ENCODE data around the gene CNN3.

DNA sequence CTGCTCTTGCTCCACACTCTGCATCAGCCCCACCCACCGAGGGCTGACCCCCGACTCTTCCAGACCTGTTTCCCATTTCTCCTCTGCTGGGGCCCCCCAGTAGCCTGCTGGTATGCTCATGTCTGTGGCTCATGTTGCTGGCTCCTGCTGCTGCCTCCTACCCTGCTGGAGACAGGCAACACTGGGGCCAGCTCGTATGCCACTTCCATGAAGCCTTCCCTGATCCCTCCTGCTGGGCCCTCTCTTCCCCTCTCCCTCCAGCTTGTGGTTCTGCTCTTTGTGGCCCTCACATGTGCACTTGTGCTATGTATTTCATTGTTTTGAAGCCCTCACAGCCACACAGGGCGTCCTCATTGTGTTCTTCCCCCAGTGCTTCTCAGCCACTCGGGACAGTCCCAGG is 40.5 kb downstream of the CNN3 start:
- TF ChIP-seq, protein P1, sequence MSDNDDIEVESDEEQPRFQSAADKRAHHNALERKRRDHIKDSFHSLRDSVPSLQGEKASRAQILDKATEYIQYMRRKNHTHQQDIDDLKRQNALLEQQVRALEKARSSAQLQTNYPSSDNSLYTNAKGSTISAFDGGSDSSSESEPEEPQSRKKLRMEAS (IDR thresholded peaks at IDR 0.05): no peak
- TF ChIP-seq, protein P2, sequence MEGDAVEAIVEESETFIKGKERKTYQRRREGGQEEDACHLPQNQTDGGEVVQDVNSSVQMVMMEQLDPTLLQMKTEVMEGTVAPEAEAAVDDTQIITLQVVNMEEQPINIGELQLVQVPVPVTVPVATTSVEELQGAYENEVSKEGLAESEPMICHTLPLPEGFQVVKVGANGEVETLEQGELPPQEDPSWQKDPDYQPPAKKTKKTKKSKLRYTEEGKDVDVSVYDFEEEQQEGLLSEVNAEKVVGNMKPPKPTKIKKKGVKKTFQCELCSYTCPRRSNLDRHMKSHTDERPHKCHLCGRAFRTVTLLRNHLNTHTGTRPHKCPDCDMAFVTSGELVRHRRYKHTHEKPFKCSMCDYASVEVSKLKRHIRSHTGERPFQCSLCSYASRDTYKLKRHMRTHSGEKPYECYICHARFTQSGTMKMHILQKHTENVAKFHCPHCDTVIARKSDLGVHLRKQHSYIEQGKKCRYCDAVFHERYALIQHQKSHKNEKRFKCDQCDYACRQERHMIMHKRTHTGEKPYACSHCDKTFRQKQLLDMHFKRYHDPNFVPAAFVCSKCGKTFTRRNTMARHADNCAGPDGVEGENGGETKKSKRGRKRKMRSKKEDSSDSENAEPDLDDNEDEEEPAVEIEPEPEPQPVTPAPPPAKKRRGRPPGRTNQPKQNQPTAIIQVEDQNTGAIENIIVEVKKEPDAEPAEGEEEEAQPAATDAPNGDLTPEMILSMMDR (IDR thresholded peaks at IDR 0.05; ENCODE audit: low read depth, low read length, missing input control): no peak
- TF ChIP-seq RXRA (IDR thresholded peaks at IDR 0.05) (no peak), SP1 (IDR thresholded peaks at IDR 0.05) (no peak), YY1 (IDR thresholded peaks at IDR 0.05) (no peak), TAF1 (conservative IDR thresholded peaks at IDR 0.05) (no peak), GABPA (IDR thresholded peaks at IDR 0.05 in 1 of 2, conservative IDR thresholded peaks at IDR 0.05 in 1 of 2) (no peak), HNF4G (IDR thresholded peaks at IDR 0.05) (no peak), JUND (IDR thresholded peaks at IDR 0.05) (no peak), EGR1 (IDR thresholded peaks at IDR 0.05; ENCODE audit: low read depth in 2 of 2) (no peak)
- TF ChIP-seq, protein P3, sequence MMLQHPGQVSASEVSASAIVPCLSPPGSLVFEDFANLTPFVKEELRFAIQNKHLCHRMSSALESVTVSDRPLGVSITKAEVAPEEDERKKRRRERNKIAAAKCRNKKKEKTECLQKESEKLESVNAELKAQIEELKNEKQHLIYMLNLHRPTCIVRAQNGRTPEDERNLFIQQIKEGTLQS (IDR thresholded peaks at IDR 0.05): no peak
- TF ChIP-seq, protein P4, sequence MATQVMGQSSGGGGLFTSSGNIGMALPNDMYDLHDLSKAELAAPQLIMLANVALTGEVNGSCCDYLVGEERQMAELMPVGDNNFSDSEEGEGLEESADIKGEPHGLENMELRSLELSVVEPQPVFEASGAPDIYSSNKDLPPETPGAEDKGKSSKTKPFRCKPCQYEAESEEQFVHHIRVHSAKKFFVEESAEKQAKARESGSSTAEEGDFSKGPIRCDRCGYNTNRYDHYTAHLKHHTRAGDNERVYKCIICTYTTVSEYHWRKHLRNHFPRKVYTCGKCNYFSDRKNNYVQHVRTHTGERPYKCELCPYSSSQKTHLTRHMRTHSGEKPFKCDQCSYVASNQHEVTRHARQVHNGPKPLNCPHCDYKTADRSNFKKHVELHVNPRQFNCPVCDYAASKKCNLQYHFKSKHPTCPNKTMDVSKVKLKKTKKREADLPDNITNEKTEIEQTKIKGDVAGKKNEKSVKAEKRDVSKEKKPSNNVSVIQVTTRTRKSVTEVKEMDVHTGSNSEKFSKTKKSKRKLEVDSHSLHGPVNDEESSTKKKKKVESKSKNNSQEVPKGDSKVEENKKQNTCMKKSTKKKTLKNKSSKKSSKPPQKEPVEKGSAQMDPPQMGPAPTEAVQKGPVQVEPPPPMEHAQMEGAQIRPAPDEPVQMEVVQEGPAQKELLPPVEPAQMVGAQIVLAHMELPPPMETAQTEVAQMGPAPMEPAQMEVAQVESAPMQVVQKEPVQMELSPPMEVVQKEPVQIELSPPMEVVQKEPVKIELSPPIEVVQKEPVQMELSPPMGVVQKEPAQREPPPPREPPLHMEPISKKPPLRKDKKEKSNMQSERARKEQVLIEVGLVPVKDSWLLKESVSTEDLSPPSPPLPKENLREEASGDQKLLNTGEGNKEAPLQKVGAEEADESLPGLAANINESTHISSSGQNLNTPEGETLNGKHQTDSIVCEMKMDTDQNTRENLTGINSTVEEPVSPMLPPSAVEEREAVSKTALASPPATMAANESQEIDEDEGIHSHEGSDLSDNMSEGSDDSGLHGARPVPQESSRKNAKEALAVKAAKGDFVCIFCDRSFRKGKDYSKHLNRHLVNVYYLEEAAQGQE (IDR thresholded peaks at IDR 0.05): no peak
- TF ChIP-seq, protein P5, sequence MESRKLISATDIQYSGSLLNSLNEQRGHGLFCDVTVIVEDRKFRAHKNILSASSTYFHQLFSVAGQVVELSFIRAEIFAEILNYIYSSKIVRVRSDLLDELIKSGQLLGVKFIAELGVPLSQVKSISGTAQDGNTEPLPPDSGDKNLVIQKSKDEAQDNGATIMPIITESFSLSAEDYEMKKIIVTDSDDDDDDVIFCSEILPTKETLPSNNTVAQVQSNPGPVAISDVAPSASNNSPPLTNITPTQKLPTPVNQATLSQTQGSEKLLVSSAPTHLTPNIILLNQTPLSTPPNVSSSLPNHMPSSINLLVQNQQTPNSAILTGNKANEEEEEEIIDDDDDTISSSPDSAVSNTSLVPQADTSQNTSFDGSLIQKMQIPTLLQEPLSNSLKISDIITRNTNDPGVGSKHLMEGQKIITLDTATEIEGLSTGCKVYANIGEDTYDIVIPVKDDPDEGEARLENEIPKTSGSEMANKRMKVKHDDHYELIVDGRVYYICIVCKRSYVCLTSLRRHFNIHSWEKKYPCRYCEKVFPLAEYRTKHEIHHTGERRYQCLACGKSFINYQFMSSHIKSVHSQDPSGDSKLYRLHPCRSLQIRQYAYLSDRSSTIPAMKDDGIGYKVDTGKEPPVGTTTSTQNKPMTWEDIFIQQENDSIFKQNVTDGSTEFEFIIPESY (IDR thresholded peaks at IDR 0.05): no peak

Measured in liver (tissue), 3 donors.